HG02571 (cell line): ENCODE measurements around the gene PALS1.
"Not testable (repeated sequence)": the region's sequence is repeated elsewhere in the genome, so short reads cannot be mapped to it uniquely, and the experiment has no call there.

Source experiments
- ATAC-seq: cut with Tn5 transposase; IDR thresholded peaks from one replicate; pipeline ENCODE4 v1.9.1; 2021; ENCODE audit warnings: mild to moderate bottlenecking, moderate library complexity; ENCODE audit not compliant: unreplicated experiment

Gene PALS1

DNA sequence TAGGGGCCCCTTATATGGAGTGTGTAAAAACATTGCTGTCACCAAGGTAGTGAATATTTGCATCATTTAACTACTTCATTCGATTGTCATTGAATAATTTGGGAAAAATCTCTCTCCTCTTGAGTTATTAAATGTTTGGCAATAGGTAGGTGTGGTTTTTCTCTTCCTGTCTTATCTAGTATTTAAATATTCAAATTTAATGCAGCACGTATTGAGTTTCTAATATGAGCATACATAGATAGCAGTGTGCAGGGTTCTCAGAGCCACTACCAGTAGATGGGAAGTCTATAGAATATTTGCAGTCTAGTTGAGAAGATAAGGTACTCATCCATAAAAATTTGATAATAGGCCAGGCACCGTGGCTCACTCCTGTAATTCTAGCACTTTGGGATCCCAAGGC lies 16.7 kb downstream of the PALS1 start:
- no peak for ATAC-seq

DNA sequence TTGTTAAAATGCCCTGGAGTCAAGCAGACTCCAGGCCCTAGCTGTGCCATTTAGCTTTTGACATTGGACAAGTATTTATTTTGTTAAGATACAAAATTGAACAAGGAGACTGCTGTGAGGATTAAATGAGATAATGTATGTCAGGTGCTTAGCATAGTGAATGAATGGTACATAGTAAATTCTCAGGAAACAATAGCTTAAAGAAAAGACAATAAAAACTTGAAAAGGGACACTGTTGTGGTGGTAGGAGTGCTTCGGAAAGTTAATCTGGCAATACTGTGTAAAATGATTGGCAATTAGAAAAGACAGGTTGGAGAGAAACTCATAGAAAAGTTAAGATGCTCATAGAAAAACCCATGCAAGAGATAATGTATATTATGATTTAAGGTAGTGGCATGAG lies 19.7 kb downstream of the PALS1 start:
- no peak for ATAC-seq

DNA sequence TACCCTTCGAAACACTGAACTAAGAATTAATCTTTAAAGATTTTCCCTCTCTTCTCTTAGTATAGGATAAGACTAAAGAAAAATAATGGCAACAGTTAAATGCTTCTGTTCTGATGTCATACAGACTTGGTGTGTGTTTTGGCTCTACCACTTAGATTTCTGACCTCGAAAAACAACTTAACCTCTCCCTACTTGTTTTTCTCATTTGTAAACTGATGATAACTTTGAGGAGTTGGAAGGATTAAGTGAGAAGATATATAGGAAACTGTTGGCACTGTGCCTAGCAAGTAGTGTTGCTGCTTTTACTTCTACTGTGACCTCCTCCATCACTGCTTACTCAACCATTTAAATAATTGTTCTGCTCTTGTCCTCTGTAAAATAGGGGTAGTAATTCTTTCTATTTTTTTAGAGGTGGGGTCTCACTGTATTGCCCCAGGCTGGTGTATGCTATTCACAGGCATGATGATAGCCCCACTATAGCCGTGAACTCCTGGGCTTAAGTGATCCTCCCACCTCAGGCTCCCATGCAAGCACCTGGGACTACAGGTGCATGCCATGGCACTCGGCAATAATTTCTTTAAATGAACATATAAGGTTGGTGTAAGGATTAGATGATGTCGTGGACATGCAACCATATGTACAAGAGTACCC lies 22.4 kb downstream of the PALS1 start:
- ATAC-seq: no peak

DNA sequence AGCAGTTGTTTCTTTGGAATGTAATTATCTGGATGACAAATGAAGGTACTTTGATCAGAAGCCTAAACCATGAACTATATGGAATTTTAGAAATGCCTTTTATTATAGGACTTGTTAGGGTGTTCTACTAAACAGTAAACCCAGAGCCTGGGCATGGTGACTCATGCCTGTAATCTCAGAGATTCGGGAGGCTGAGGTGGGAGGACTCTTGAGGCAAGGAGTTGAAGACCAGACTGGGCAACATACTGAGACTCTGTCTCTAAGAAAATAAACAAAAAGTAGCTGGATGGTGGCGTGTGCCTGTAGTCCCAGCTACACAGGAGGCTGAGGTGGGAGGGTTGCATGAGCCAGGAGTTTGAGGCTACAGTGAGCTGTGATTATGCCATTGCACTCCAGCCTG lies 23.9 kb downstream of the PALS1 start:
- ATAC-seq: no peak

DNA sequence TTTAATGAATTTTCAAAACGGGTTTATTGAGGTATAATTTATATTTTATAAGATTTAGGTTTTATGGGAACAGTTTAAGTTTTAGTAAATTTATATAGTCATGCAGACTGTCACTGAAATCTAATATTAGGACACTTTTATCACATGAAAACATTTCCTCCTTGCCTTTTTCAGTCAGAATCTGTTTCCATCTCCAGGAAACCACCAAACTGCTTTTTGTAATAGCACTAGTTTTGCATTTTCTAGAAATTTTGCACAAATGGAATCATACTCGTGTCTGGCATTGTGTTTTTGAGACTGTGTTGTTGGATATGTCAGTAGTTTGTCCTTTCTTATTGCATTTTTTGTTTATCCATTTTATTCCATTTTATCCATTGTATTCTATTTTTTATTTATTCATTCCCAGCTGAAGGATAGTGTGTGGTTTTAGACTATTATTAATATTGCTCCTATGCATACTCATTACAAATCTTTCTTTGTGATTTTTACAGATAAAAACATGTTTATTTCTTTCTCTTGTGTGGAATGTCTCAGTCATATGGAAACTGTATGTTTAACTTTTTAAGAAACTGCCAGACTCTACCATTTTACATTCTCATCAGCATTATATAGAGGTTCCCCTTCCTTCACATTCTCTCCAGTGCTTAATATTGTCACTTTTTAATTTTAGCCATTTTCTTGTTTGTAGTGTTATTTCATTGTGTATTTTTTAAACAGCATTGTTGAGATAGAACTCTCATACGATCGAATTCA lies 26.5 kb downstream of the PALS1 start:
- ATAC-seq: no peak

DNA sequence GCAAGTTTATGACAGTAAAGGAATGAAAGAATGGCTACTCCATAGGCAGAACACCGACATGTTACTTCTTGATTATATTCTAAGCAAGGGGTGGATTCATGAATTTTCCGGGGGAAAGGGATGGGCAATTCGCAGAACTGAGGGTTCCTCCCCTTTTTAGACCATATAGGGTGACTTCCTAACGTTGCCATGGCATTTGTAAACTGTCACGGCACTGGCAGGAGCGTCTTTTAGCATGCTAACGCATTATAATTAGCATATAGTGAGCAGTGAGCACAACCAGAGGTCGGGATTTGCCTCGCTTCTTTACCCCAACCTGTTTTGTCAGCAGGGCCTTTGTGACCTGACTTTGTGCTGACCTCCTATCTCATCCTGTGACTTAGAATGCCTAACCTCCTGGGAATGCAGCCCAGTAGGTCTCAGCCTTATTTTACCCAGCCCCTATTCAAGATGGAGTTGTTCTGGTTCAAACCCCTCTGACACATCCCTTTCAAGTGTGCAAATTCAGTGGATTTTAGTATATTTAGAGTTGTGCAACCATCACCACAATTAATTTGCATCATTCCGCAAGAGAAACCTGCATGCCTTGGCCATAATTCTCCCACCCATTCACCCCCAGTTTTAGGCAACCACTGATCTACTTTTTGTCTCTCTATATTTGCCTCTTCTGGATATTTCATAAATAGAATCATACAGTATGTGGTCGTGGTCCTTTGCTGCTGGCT lies 27.4 kb downstream of the PALS1 start:
- ATAC-seq: no peak

DNA sequence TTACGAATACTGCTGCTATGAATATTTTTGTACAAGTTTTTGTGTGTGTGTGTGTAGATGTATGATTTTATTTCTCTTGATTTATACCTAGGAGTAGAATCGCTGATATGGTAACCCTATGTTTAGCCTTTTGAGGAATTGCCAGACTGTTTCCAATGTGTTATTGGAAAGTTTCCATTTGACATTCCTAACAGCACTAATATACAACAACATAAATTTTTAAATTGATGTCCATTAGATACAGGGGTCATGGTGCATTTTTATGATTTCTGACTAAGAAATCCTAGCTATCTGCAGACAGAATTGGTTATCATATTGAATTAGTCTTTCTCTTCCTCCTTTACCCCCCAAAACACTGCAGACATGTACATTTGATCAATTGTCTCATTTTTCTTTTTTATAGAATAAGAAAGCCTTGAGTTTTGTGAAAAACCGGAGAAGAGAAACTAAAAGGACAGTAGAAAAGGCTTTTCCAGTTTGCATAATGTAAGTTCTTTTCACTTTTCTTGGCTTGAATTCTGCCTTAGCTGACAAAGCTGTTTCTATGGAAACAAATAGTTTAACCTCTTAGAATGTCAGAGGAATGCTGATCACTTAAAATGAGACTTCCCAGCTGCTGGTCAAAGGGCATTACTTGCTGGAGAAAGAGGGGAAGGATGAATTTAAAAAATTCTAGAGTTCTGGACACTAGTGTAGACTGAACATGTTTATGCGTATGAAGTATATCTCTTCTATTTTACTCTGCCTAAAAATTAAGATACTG lies 28.2 kb downstream of the PALS1 start:
- no peak for ATAC-seq

DNA sequence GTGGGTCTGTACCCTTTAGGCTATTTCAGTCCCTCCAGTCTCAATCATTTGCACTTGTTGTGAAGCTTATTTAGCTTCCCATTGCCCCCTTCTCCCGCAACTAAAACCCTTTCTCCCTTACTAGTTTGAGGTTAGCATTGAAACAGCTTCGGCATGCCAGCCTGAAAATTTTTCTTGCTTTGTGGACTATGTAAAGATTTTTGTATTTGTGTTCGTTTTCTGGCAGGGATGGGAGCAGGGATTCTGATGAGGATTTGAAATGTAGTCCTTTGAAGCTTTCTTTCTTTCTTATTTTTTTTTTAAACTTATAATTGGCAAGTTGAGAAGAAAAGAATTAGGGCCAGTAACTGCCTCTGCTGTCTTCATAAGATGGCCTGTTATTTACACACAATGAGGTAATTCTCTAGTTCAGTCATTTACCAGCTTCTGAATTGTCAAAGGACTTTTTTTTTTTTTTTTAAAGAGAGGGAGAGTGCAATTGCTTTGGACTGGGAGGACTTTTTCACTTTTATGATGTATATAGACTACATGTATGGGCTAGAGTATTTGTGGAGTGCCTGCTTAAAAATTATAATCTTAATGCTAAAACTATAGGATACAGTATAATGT lies 29.0 kb downstream of the PALS1 start:
- no peak for ATAC-seq

DNA sequence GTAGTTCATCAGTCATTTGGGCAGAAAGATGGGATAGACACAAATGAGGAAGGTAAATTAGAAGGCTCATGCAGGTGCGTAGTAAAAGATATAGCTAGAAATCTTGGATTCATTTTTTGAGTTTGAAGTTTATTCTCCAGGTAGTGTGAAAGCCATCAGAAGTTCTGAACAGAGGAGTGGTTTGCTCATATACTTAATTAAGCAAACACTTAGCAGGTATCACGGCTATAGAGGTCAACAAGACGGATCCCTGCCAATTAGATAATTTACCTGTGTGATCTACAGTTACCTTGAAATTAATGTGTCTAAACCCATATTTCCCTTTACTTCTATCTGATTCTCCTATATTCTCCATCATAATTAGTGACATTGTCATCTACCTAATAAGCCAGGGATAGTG lies 29.7 kb downstream of the PALS1 start:
- no peak for ATAC-seq

DNA sequence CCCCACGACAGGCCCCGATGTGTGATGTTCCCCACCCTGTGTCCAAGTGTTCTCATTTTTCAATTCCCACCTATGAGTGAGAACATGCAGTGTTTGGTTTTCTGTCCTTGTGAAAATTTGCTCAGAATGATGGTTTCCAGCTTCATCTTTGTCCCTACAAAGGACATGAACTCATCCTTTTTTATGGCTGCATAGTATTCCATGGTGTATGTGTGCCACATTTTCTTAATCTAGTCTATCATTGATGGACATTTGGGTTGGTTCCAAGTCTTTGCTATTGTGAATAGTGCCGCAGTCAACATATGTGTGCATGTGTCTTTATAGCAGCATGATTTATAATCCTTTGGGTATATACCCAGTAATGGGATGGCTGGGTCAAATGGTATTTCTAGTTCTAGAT lies 32.0 kb downstream of the PALS1 start:
- ATAC-seq: not testable (repeated sequence)

DNA sequence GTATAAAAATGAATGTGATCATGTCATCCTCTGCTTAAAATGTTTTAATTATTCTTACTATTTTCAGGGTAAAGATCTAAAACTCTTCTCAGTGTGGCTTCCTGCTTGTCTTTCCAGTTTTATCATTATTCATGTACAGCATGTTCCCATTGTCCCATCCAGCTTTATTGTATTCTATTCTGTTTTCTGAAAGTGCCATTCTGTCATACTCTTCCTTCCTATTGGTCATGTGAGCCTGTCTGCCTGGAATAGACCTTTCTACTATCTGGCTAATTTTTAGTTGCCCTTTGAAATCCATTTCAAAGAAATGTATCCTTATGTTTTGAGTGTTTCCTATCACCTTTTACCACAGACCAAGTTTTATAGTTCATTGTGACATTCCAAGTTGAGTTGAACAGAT lies 34.9 kb downstream of the PALS1 start:
- ATAC-seq: no peak

DNA sequence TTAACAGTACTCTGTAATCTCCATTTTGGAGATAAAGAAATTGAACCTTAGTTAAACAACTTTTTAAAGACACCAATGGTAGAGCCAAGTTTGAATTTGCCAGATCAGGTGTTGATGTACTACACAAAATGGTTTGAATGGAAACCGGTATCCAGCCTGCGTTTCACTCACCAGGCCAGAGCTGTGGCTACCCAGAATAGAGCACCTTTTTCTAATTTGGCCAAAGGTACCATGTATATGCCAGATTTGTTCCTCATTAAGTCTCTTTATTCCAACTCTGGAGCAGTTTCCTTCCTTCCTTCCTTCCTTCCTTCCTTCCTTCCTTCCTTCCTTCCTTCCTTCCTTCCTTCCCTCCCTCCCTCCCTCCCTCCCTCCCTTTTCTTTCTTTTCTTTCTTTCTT lies 39.3 kb downstream of the PALS1 start:
- no peak for ATAC-seq

DNA sequence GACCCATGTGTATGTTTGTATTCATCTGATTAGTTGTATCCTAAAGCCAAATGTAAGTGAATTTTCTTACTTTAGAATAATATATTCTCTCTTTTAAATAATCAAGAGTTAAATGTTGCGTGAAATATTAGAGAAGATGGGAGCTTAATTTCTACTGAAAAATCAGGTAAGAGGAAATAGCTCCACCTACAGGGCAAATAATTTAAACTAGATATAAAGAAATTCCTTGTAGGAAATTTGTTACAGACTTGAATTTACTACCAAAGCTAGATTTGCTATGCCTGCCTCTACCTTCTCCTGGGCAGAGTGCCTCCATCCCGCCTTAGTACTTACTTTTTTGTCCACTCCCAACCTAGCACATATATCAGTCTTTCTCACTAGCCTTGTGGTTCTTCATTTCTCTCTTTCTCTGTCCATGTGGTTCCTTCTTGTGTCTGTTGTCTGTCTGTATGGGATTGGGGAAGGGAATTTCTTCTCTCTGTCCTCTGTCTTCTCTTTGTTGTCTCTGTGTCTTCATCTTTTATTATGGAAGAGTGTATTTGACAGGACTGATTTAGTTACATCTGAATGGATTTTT lies 44.7 kb downstream of the PALS1 start:
- ATAC-seq: no peak
